HG03342 (cell line): Measurements from ENCODE around the gene ABCA13.
A peak's percentile ranks its signal among the peaks of the same experiment; 100 is the strongest.

Source experiments
- ATAC-seq: cut with Tn5 transposase; IDR thresholded peaks from one replicate; pipeline ENCODE4 v1.9.1; 2021; ENCODE audit warnings: mild to moderate bottlenecking, moderate library complexity; ENCODE audit not compliant: unreplicated experiment

Gene ABCA13

GRCh38 chr7:48505466-48505865 is 334.2 kb downstream of the ABCA13 start:
- no peak for ATAC-seq

GRCh38 chr7:48506569-48506968 is 335.3 kb downstream of the ABCA13 start:
- ATAC-seq = no peak

- no peak for ATAC-seq
Measured at GRCh38 chr7:48511080-48511479, 339.8 kb downstream of the ABCA13 start.

- no peak for ATAC-seq
Measured at GRCh38 chr7:48512892-48513291, 341.6 kb downstream of the ABCA13 start.

- ATAC-seq = no peak
Measured at GRCh38 chr7:48515171-48515570, 343.9 kb downstream of the ABCA13 start.

- peak; percentile 64 for ATAC-seq
Measured at GRCh38 chr7:48518092-48518491, 346.8 kb downstream of the ABCA13 start.

GRCh38 chr7:48522692-48523091 is 351.4 kb downstream of the ABCA13 start:
- ATAC-seq = no peak

GRCh38 chr7:48525736-48526732 is 354.8 kb downstream of the ABCA13 start:
- ATAC-seq = no peak

GRCh38 chr7:48528646-48529045 is 357.4 kb downstream of the ABCA13 start:
- ATAC-seq = no peak

- no peak for ATAC-seq
Measured at GRCh38 chr7:48537561-48537960, 366.3 kb downstream of the ABCA13 start.

GRCh38 chr7:48540746-48541145 is 369.5 kb downstream of the ABCA13 start:
- no peak for ATAC-seq

GRCh38 chr7:48548667-48549066 is 377.4 kb downstream of the ABCA13 start:
- no peak for ATAC-seq

- no peak for ATAC-seq
Measured at GRCh38 chr7:48551652-48552051, 380.4 kb downstream of the ABCA13 start.

GRCh38 chr7:48563334-48563733 is 392.1 kb downstream of the ABCA13 start:
- ATAC-seq = no peak

- no peak for ATAC-seq
Measured at GRCh38 chr7:48575516-48575915, 404.3 kb downstream of the ABCA13 start.

GRCh38 chr7:48587475-48587874 is 416.2 kb downstream of the ABCA13 start:
- no peak for ATAC-seq

GRCh38 chr7:48594349-48594748 is 423.1 kb downstream of the ABCA13 start:
- no peak for ATAC-seq

- ATAC-seq = no peak
Measured at GRCh38 chr7:48595756-48596155, 424.5 kb downstream of the ABCA13 start.

GRCh38 chr7:48610705-48611104 is 439.4 kb downstream of the ABCA13 start:
- ATAC-seq = no peak

- no peak for ATAC-seq
Measured at GRCh38 chr7:48611993-48612392, 440.7 kb downstream of the ABCA13 start.

- ATAC-seq = no peak
Measured at GRCh38 chr7:48617508-48617907, 446.2 kb downstream of the ABCA13 start.

GRCh38 chr7:48617993-48618392 is 446.7 kb downstream of the ABCA13 start:
- no peak for ATAC-seq

GRCh38 chr7:48621076-48621475 is 449.8 kb downstream of the ABCA13 start:
- no peak for ATAC-seq
